Fibroblast of lung (primary cell): ENCODE data around the gene OSBP2. TPM values are rescaled to one million over a fixed set of nuclear protein-coding genes. Genes with fewer than 3 reads are reported as not detected.

Source experiments
- DNase-seq, 2 donors: peaks; one replicate each; pipeline versions ENCODE4 v3.0.0 to v3.0.0-alpha.2; 2010; ENCODE audit warnings: low read depth in 2 of 2
- H2AFZ ChIP-seq: 2 replicates; pipeline ENCODE4 v1.5.1; 2012; ENCODE audit warnings: low read length, control low read depth, inconsistent platforms
- H3K27ac ChIP-seq: 2 replicates; pipeline ENCODE4 v1.5.1; 2011; ENCODE audit warnings: low read length, control low read depth; ENCODE audit not compliant: insufficient read depth
- H3K27me3 ChIP-seq: 2 replicates; pipeline ENCODE4 v1.5.1; 2011; ENCODE audit warnings: mild to moderate bottlenecking, low read length; ENCODE audit not compliant: control insufficient read depth, insufficient read depth
- H3K36me3 ChIP-seq: 2 replicates; pipeline ENCODE4 v1.5.1; 2011; ENCODE audit warnings: low read length; ENCODE audit not compliant: control insufficient read depth, insufficient read depth
- H3K4me1 ChIP-seq: 2 replicates; pipeline ENCODE4 v1.5.1; 2011; ENCODE audit warnings: low read length; ENCODE audit not compliant: control insufficient read depth, insufficient read depth; ENCODE audit errors: extremely low read depth
- H3K4me2 ChIP-seq: 2 replicates; pipeline ENCODE4 v1.5.1; 2011; ENCODE audit warnings: low read length, control low read depth; ENCODE audit not compliant: insufficient read depth; ENCODE audit errors: extremely low read depth
- H3K4me3 ChIP-seq, 4 experiments: fragments of 200-600 bp in 1 of 4; sonication (generic) in 1 of 4; replicated peaks in 1 of 4; 2 replicates each; pipeline ENCODE4 v1.5.1; 2011 to 2016; ENCODE audit warnings: low read length in 4 of 4, low read depth in 3 of 4, mild to moderate bottlenecking in 3 of 4, control low read depth in 2 of 4, inconsistent platforms in 1 of 4, mixed read lengths in 1 of 4; ENCODE audit not compliant: insufficient read depth in 1 of 4; ENCODE audit errors: control extremely low read depth in 1 of 4
- H3K79me2 ChIP-seq: 2 replicates; pipeline ENCODE4 v1.5.1; 2012; ENCODE audit warnings: mild to moderate bottlenecking, low read length, inconsistent platforms; ENCODE audit not compliant: control insufficient read depth, insufficient read depth
- H3K9ac ChIP-seq: 2 replicates; pipeline ENCODE4 v1.5.1; 2011; ENCODE audit warnings: mild to moderate bottlenecking, low read length, control low read depth; ENCODE audit not compliant: insufficient read depth
- H3K9me3 ChIP-seq: 2 replicates; pipeline ENCODE4 v1.5.1; 2012; ENCODE audit warnings: low read depth, low read length; ENCODE audit not compliant: control insufficient read depth, insufficient read depth
- H4K20me1 ChIP-seq: 2 replicates; pipeline ENCODE4 v1.5.1; 2011; ENCODE audit warnings: low read length; ENCODE audit not compliant: control insufficient read depth, insufficient read depth; ENCODE audit errors: extremely low read depth
- CTCF ChIP-seq, 2 donors: IDR thresholded peaks in 1 of 2; conservative IDR thresholded peaks in 1 of 2; 1 replicate in 1 of 2; 2 replicates in 1 of 2; pipeline ENCODE4 v1.5.1; 2011 to 2012; ENCODE audit warnings: low read length in 2 of 2, control low read depth in 1 of 2, inconsistent platforms in 1 of 2, low read depth in 1 of 2, mild to moderate bottlenecking in 1 of 2
- EZH2 ChIP-seq: IDR thresholded peaks from 2 replicates; pipeline ENCODE4 v1.5.1; 2012; ENCODE audit warnings: low read length, control low read depth, mild to moderate bottlenecking; ENCODE audit errors: missing control alignments
- polyA plus RNA-seq, 2 donors: library from polyadenylated mRNA; depleted of rRNA in 1 of 2; stranded (reverse) in 1 of 2; unstranded in 1 of 2; fragments of >200 nt; gene quantifications; 2 replicates each; pipeline ENCODE4 v1.2.1, GENCODE V29; 2011 to 2012; ENCODE audit warnings: missing spikeins in 1 of 2
- total RNA-seq: library from RNA; depleted of rRNA; stranded (reverse); fragments of >200 nt; gene quantifications from 2 replicates; pipeline ENCODE4 v1.2.1, GENCODE V29; 2014

Gene OSBP2
- total and polyA plus RNA-seq, 2 donors (not counting 1 experiment from before 2014, with no cell fraction given): 0.40 to 3.8 TPM

- no peak overlapping the region for H3K27ac ChIP-seq
- H4K20me1 ChIP-seq: no peaks in the 10 kb centered on the region
These were observed 175.2 kb downstream of the OSBP2 start for GRCh38 chr22:30869667-30870395.

DNA sequence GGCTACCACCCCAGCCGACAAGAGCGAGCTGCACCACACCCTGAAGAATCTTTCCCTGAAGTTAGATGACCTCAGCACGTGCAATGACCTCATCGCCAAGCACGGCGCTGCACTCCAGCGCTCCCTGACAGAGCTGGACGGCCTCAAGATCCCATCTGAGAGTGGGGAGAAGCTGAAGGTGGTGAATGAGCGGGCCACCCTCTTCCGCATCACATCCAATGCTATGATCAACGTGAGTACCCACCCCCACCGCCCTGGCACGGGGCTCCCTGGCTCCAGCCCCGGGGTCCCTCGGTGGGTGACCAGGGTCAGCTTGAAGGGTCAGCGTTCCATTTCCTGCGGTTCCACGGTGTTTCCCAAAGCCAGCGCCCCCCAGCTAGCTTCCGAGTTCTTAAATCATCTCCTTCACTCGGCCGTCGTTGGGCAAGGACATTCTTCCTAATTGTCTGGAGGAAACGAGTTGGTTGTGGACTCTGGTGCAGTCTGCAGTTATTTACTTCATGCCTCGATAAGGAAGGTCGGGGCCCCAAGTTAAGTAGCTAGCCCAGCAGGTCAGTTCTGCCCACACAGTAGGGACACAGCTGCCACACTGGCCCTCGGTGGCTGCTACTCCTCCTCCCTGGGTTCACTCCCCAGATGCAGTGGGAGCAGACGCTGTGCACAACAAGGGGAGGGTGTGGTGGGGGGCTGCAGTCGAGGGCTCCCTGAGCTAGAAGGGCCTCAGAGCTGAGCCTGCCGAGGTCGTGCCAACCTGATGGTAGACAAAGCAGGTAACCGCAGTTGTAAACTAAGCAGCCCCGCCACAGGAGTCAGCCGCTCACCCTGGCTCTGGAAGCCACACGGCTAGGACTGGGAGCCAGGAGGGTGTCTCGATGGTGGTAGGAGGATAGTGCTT, 176.0 kb downstream of the OSBP2 start:
- no peak for TF ChIP-seq EZH2
- no peak for TF ChIP-seq CTCF (conservative IDR thresholded peaks at IDR 0.05 in 1 of 2, IDR thresholded peaks at IDR 0.05 in 1 of 2; ENCODE audit: low read depth in 1 of 2, low read length in 2 of 2)
- Histone ChIP-seq H3K79me2 (no peaks in the 10 kb centered on the region), H3K9ac (peak overlapping the region; percentile 7), H3K4me1 (no peaks in the 10 kb centered on the region), H3K4me2 (no peak overlapping the region), H3K27ac (no peak overlapping the region), H3K4me3 (no peak overlapping the region), H2AFZ (no peak overlapping the region), H3K36me3 (no peaks in the 10 kb centered on the region), H4K20me1 (no peaks in the 10 kb centered on the region), H3K27me3 (no peaks in the 10 kb centered on the region), H3K9me3 (no peaks in the 10 kb centered on the region)
- no peak for DNase-seq

More at GRCh38 chr22:30869667-30870395, 175.2 kb downstream of the OSBP2 start:
- Histone ChIP-seq H3K9ac (no peak overlapping the region), H3K27me3 (no peaks in the 10 kb centered on the region), H2AFZ (no peak overlapping the region), H3K4me2 (no peak overlapping the region), H3K79me2 (no peaks in the 10 kb centered on the region), H3K36me3 (no peaks in the 10 kb centered on the region), H3K4me1 (no peaks in the 10 kb centered on the region), H3K9me3 (no peaks in the 10 kb centered on the region), H3K4me3 (no peak overlapping the region)
- DNase-seq: no peak
- TF ChIP-seq EZH2 (no peak), CTCF (conservative IDR thresholded peaks at IDR 0.05 in 1 of 2, IDR thresholded peaks at IDR 0.05 in 1 of 2; ENCODE audit: low read depth in 1 of 2, low read length in 2 of 2) (no peak)
